DOHH2 (cell line): Measurements from ENCODE around the gene IMMP2L.

Source experiments
- H3F3A ChIP-seq: fragments of 200-600 bp; sonication (generic), shearing (Covaris generic); 2 replicates; pipeline ENCODE4 v1.6.0; 2016; ENCODE audit warnings: antibody characterized with exemption, mild to moderate bottlenecking; ENCODE audit not compliant: control insufficient read depth, insufficient read depth
- H3K27ac ChIP-seq: fragments of 200-600 bp; sonication (generic); 2 replicates; pipeline ENCODE4 v1.5.1; 2014; ENCODE audit warnings: low read depth, mild to moderate bottlenecking, low read length, moderate library complexity
- H3K27me3 ChIP-seq: fragments of 200-600 bp; sonication (generic); 2 replicates; pipeline ENCODE4 v1.6.1; 2014; ENCODE audit warnings: mild to moderate bottlenecking, low read length, mixed read lengths; ENCODE audit not compliant: control insufficient read depth
- H3K36me3 ChIP-seq: fragments of 200-600 bp; sonication (generic); 2 replicates; pipeline ENCODE4 v1.6.1; 2014; ENCODE audit warnings: mild to moderate bottlenecking, low read length, moderate library complexity, mixed read lengths; ENCODE audit not compliant: control insufficient read depth
- H3K4me1 ChIP-seq: fragments of 200-600 bp; sonication (generic); 2 replicates; pipeline ENCODE4 v1.6.1; 2014; ENCODE audit warnings: mild to moderate bottlenecking, low read length, mixed read lengths; ENCODE audit not compliant: control insufficient read depth
- H3K4me2 ChIP-seq: fragments of 200-600 bp; sonication (generic); 2 replicates; pipeline ENCODE4 v1.6.0; 2014; ENCODE audit warnings: mild to moderate bottlenecking, low read length, moderate library complexity
- H3K4me3 ChIP-seq: fragments of 200-600 bp; sonication (generic); 2 replicates; pipeline ENCODE4 v1.5.1; 2014; ENCODE audit warnings: mild to moderate bottlenecking, low read length, mixed read lengths
- H3K79me2 ChIP-seq: fragments of 200-600 bp; sonication (generic); 2 replicates; pipeline ENCODE4 v1.6.1; 2014; ENCODE audit warnings: mild to moderate bottlenecking, low read length, mixed read lengths; ENCODE audit not compliant: control insufficient read depth
- H3K9me2 ChIP-seq: fragments of 200-600 bp; sonication (generic); replicated peaks from 2 replicates; pipeline ENCODE4 v1.6.1; 2014; ENCODE audit warnings: mild to moderate bottlenecking, low read length, mixed read lengths; ENCODE audit not compliant: control insufficient read depth
- H3K9me3 ChIP-seq: fragments of 200-600 bp; sonication (generic); 2 replicates; pipeline ENCODE4 v1.6.1; 2014; ENCODE audit warnings: antibody characterized with exemption, low read length, mixed read lengths; ENCODE audit not compliant: control insufficient read depth, insufficient read depth
- H4K20me1 ChIP-seq: fragments of 200-600 bp; sonication (generic); 2 replicates; pipeline ENCODE4 v1.6.0; 2014; ENCODE audit warnings: low read depth, mild to moderate bottlenecking, antibody characterized with exemption, low read length, moderate library complexity; ENCODE audit not compliant: control insufficient read depth, insufficient read depth
- EZH2phosphoT487 ChIP-seq: fragments of 200-600 bp; sonication (generic); IDR thresholded peaks from 2 replicates; pipeline ENCODE4 v1.6.1; 2017; ENCODE audit warnings: borderline replicate concordance, mild to moderate bottlenecking, antibody characterized with exemption, low read length, moderate library complexity, mixed read lengths
- TF ChIP-seq, protein P1 (sequence below): fragments of 200-600 bp; sonication (generic); IDR thresholded peaks from one replicate; pipeline ENCODE4 v1.5.1; 2014; ENCODE audit warnings: antibody characterized with exemption, mild to moderate bottlenecking, low read depth, low read length; ENCODE audit not compliant: poor library complexity, severe bottlenecking

IMMP2L gene

DNA sequence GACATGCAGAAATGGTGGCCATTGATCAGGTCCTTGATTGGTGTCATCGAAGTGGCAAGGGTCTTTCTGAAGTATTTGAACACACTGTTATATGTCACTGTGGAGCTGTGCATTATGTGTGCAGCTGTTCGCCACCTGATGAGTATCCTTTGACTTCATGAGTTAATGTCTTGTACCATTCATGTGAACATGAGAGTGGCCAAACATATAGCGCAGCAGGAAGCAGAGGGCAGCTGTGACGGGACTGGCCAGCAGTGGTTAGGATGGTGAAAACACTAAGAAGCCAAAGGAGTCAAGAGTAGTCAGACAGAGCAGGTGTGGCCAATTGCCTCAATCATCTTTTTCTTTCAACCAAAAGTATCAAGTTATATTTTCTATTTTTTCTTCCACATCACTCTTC is 167.4 kb downstream of the IMMP2L start:
- H3K4me3 ChIP-seq, result no peak overlapping the region
- H3K79me2 ChIP-seq, result no peaks in the 10 kb centered on the region
- H3K9me2 ChIP-seq, result no peaks in the 10 kb centered on the region
- no peaks in the 10 kb centered on the region for H3K27me3 ChIP-seq
- no peaks in the 10 kb centered on the region for H3K4me1 ChIP-seq
- H3K27ac ChIP-seq, result no peak overlapping the region
- no peaks in the 10 kb centered on the region for H3K36me3 ChIP-seq
- H3K9me3 ChIP-seq, result no peaks in the 10 kb centered on the region
- no peak overlapping the region for H3K4me2 ChIP-seq
- H4K20me1 ChIP-seq, result no peaks in the 10 kb centered on the region
- no peak for TF ChIP-seq EZH2phosphoT487
- TF ChIP-seq, protein P1, sequence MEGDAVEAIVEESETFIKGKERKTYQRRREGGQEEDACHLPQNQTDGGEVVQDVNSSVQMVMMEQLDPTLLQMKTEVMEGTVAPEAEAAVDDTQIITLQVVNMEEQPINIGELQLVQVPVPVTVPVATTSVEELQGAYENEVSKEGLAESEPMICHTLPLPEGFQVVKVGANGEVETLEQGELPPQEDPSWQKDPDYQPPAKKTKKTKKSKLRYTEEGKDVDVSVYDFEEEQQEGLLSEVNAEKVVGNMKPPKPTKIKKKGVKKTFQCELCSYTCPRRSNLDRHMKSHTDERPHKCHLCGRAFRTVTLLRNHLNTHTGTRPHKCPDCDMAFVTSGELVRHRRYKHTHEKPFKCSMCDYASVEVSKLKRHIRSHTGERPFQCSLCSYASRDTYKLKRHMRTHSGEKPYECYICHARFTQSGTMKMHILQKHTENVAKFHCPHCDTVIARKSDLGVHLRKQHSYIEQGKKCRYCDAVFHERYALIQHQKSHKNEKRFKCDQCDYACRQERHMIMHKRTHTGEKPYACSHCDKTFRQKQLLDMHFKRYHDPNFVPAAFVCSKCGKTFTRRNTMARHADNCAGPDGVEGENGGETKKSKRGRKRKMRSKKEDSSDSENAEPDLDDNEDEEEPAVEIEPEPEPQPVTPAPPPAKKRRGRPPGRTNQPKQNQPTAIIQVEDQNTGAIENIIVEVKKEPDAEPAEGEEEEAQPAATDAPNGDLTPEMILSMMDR, result no peak
- no peaks in the 10 kb centered on the region for H3F3A ChIP-seq

DNA sequence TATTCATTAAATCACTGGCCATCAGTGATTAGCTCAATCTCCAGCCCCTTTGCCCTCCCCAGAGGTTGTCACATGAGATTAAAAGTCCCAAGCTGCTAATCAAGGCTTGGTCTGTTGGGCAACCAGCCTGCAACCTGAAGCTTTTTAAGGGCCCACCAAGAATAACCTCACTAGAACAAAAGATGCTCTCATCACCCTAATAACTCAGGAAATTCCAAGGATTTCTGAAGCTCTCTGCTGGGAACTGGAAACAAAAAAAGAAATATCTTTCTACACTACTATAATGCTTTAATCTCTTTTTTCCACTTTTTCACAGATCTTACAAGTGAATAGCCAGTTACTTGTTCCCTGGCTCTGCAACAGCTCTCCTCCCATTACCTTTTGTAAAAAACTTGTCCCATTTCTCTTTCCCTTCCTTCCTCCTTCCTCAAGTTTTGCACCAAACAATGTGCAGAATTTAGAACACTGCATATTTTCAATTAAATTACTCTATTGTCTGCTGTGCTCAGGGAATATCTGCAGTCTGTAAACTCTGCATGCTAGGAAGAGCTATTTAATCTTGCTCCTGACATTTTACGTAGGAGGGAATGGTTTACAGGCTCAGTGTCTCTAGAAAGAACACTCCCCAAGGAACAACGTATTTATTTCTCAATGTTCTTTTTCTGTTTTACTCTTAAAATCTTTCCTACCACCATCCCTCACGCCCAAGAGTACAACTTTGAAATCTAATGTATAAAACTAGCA is 169.1 kb downstream of the IMMP2L start:
- H3K27ac ChIP-seq, result no peak overlapping the region
- H3K79me2 ChIP-seq, result no peaks in the 10 kb centered on the region

DNA sequence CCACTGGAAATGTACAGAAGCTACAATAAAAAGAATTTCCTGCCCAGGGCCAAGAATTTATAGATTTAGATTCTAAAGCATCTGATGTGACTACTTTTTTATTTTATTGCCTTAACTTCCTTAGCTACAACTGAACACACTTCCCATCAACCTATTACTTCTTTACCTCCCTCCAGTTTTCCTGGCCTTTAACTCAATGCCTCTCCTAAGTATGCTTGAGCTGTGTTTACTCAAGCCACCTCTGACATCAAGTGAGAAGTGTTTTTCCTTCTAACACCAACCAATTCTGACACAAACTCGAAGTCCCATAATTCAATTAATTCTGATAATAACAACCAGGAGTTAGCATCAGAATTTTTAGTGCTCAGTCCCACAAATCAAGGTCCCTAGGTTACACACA is 170.0 kb downstream of the IMMP2L start:
- Histone ChIP-seq H3K4me2 (no peak overlapping the region), H4K20me1 (no peaks in the 10 kb centered on the region), H3K9me3 (no peaks in the 10 kb centered on the region), H3K36me3 (no peaks in the 10 kb centered on the region), H3F3A (no peaks in the 10 kb centered on the region), H3K4me3 (no peak overlapping the region), H3K79me2 (no peaks in the 10 kb centered on the region), H3K27me3 (no peaks in the 10 kb centered on the region), H3K27ac (no peak overlapping the region), H3K9me2 (no peaks in the 10 kb centered on the region), H3K4me1 (no peaks in the 10 kb centered on the region)
- TF ChIP-seq, protein P1, result no peak
- TF ChIP-seq EZH2phosphoT487, result no peak

More for the DNA sequence above, 169.1 kb downstream of the IMMP2L start:
- no peaks in the 10 kb centered on the region for H3K36me3 ChIP-seq
- H3K4me2 ChIP-seq, result no peak overlapping the region
- TF ChIP-seq EZH2phosphoT487, result no peak
- TF ChIP-seq, protein P1, result no peak
- no peaks in the 10 kb centered on the region for H3K27me3 ChIP-seq
- no peak overlapping the region for H3K4me3 ChIP-seq
- no peaks in the 10 kb centered on the region for H3K9me2 ChIP-seq
- H3K4me1 ChIP-seq, result no peaks in the 10 kb centered on the region
- H3K9me3 ChIP-seq, result no peaks in the 10 kb centered on the region
- H4K20me1 ChIP-seq, result no peaks in the 10 kb centered on the region
- no peaks in the 10 kb centered on the region for H3F3A ChIP-seq
